SK-N-SH (cell line): ENCODE measurements around the gene SHROOM3. TPM values are rescaled to one million over a fixed set of nuclear protein-coding genes. Genes with fewer than 3 reads are reported as not detected.

Source experiments
- CTCF ChIA-PET: fragments of 300-600, 350-600 bp; formaldehyde crosslinking; extraction: SDS; loops from one replicate; lab custom pipeline; 2021; lab: Yijun Ruan, JAX
- POLR2A ChIA-PET: fragments of 350-600 bp; sonication (Branson Sonifier 250); formaldehyde crosslinking; extraction: SDS; loops from one replicate; lab custom pipeline; 2020; ENCODE audit warnings: antibody characterized with exemption, inconsistent platforms; lab: Yijun Ruan, JAX
- DNase-seq: peaks from one replicate; pipeline ENCODE4 v3.0.0; 2012
- H2AFZ ChIP-seq: fragments of 200-600 bp; sonication (generic); 2 replicates; pipeline ENCODE4 v1.8.1; 2016; ENCODE audit warnings: antibody characterized with exemption, mild to moderate bottlenecking, low read depth
- H3F3A ChIP-seq: fragments of 200-600 bp; sonication (generic); replicated peaks from 2 replicates; pipeline ENCODE3; 2016; ENCODE audit warnings: antibody characterized with exemption, mild to moderate bottlenecking; ENCODE audit not compliant: insufficient read depth
- H3K27ac ChIP-seq, 2 experiments: fragments of 200-500 bp in 1 of 2; fragments of 200-600 bp in 1 of 2; sonication (Bioruptor generic) in 1 of 2; sonication (generic), shearing (Covaris generic) in 1 of 2; 2 replicates each; pipeline versions ENCODE4 v1.5.1 to v1.6.1; 2014 to 2016; ENCODE audit warnings: low read depth in 2 of 2, inconsistent platforms in 1 of 2, low read length in 1 of 2, mild to moderate bottlenecking in 1 of 2, mixed read lengths in 1 of 2
- H3K27me3 ChIP-seq: fragments of 200-600 bp; sonication (generic), shearing (Covaris generic); 2 replicates; pipeline ENCODE4 v1.6.1; 2016; ENCODE audit warnings: mixed run types; ENCODE audit not compliant: insufficient read depth
- H3K36me3 ChIP-seq, 2 experiments: fragments of 200-500 bp in 1 of 2; fragments of 200-600 bp in 1 of 2; sonication (Bioruptor generic) in 1 of 2; sonication (generic) in 1 of 2; replicated peaks in 1 of 2; 2 replicates each; pipeline versions ENCODE3 to v1.5.1; 2014 to 2016; ENCODE audit warnings: low read length in 1 of 2, mild to moderate bottlenecking in 1 of 2; ENCODE audit not compliant: insufficient read depth in 2 of 2, control insufficient read depth in 1 of 2
- H3K4me1 ChIP-seq, 2 experiments: fragments of 200-500 bp in 1 of 2; fragments of 200-600 bp in 1 of 2; sonication (Bioruptor generic) in 1 of 2; sonication (generic), shearing (Covaris generic) in 1 of 2; 2 replicates each; pipeline versions ENCODE4 v1.5.1 to v1.6.1; 2014 to 2016; ENCODE audit warnings: low read depth in 1 of 2, low read length in 1 of 2, mixed run types in 1 of 2; ENCODE audit not compliant: insufficient read depth in 2 of 2, control insufficient read depth in 1 of 2
- H3K4me2 ChIP-seq: fragments of 200-600 bp; sonication (generic), shearing (Covaris generic); 2 replicates; pipeline ENCODE4 v1.6.1; 2017; ENCODE audit warnings: mixed run types
- H3K4me3 ChIP-seq, 2 experiments: fragments of 200-500 bp in 1 of 2; fragments of 200-600 bp in 1 of 2; sonication (Bioruptor generic) in 1 of 2; sonication (generic), shearing (Covaris generic) in 1 of 2; 2 replicates each; pipeline versions ENCODE4 v1.5.1 to v1.8.1; 2014 to 2016; ENCODE audit warnings: low read depth in 2 of 2, inconsistent platforms in 1 of 2, low read length in 1 of 2, mild to moderate bottlenecking in 1 of 2, mixed read lengths in 1 of 2, moderate library complexity in 1 of 2
- H3K79me2 ChIP-seq: fragments of 200-600 bp; sonication (generic); 2 replicates; pipeline ENCODE4 v1.8.1; 2017; ENCODE audit warnings: mild to moderate bottlenecking; ENCODE audit not compliant: insufficient read depth
- H3K9ac ChIP-seq: fragments of 200-600 bp; sonication (generic); 2 replicates; pipeline ENCODE4 v1.6.1; 2017; ENCODE audit warnings: mixed run types
- H3K9me2 ChIP-seq: fragments of 200-600 bp; sonication (generic); 2 replicates; pipeline ENCODE4 v1.6.1; 2017; ENCODE audit warnings: mixed run types
- H3K9me3 ChIP-seq: fragments of 200-600 bp; sonication (generic); 2 replicates; pipeline ENCODE4 v1.6.1; 2017; ENCODE audit warnings: mixed run types, mild to moderate bottlenecking, moderate library complexity
- H4K20me1 ChIP-seq: fragments of 200-600 bp; sonication (generic); 2 replicates; pipeline ENCODE4 v1.6.1; 2017; ENCODE audit warnings: mild to moderate bottlenecking, mixed run types; ENCODE audit not compliant: insufficient read depth
- ELF1 ChIP-seq: IDR thresholded peaks from 2 replicates; pipeline ENCODE4 v1.4.0; 2012
- EP300 ChIP-seq, 2 experiments: IDR thresholded peaks; 2 replicates each; pipeline versions ENCODE4 v1.4.0 to v1.6.1; 2012; ENCODE audit warnings: borderline replicate concordance in 1 of 2, low read depth in 1 of 2, low read length in 1 of 2
- FOSL2 ChIP-seq: IDR thresholded peaks from 2 replicates; pipeline ENCODE4 v1.4.0; 2012; ENCODE audit warnings: low read depth, mild to moderate bottlenecking, moderate library complexity, borderline replicate concordance
- FOXJ3 ChIP-seq: sonication (generic); formaldehyde crosslinking; IDR thresholded peaks from 2 replicates; pipeline ENCODE4 v1.5.1; 2020; ENCODE audit warnings: mild to moderate bottlenecking, missing genetic modification reagents
- FOXM1 ChIP-seq: IDR thresholded peaks from 2 replicates; pipeline ENCODE4 v1.4.0; 2012; ENCODE audit warnings: low read depth, mild to moderate bottlenecking
- NFIC ChIP-seq: IDR thresholded peaks from 2 replicates; pipeline ENCODE4 v1.4.0; 2012; ENCODE audit warnings: borderline replicate concordance
- POLR2AphosphoS5 ChIP-seq: IDR thresholded peaks from 2 replicates; pipeline ENCODE4 v1.6.1; 2012; ENCODE audit warnings: low read depth, low read length
- RAD21 ChIP-seq: IDR thresholded peaks from 2 replicates; pipeline ENCODE4 v1.6.1; 2012; ENCODE audit warnings: mild to moderate bottlenecking, low read length
- RXRA ChIP-seq: IDR thresholded peaks from 2 replicates; pipeline ENCODE4 v1.4.0; 2012; ENCODE audit warnings: low read depth, mild to moderate bottlenecking, borderline replicate concordance
- SMC3 ChIP-seq: IDR thresholded peaks from 2 replicates; pipeline ENCODE4 v1.6.1; 2012; ENCODE audit warnings: low read depth, low read length, improper control_type of control experiment
- TAF1 ChIP-seq: IDR thresholded peaks from 2 replicates; pipeline ENCODE4 v1.6.1; 2012; ENCODE audit warnings: low read depth, mild to moderate bottlenecking, low read length, moderate library complexity, borderline replicate concordance
- TCF12 ChIP-seq: IDR thresholded peaks from 2 replicates; pipeline ENCODE4 v1.4.0; 2012
- WGBS: methylation state at CpG from one replicate; pipeline ENCODE4 v1.1.6; 2017; ENCODE audit warnings: low lambda C conversion rate; 5-methylcytosine and 5-hydroxymethylcytosine counted together
- polyA plus RNA-seq, 3 experiments: library from polyadenylated mRNA; depleted of rRNA; stranded (reverse); fragments of >200 nt; gene quantifications; 2 replicates each; pipeline ENCODE4 v1.2.3, GENCODE V29; 2012
- TF ChIP-seq, protein P1 (sequence below): IDR thresholded peaks from 2 replicates; pipeline ENCODE4 v1.4.0; 2012; ENCODE audit warnings: low read depth, borderline replicate concordance
- TF ChIP-seq, protein P2 (sequence below): IDR thresholded peaks from 2 replicates; pipeline ENCODE4; 2012
- TF ChIP-seq, protein P3 (sequence below): IDR thresholded peaks from 2 replicates; pipeline ENCODE4 v1.4.0; 2012; ENCODE audit warnings: low read depth
- TF ChIP-seq, protein P4 (sequence below): IDR thresholded peaks from 2 replicates; pipeline ENCODE4 v1.6.1; 2012; ENCODE audit warnings: mild to moderate bottlenecking, low read depth, low read length, moderate library complexity

Gene SHROOM3
- polyA plus RNA-seq, 1 of the 3 experiments (the other 2 are of a cell fraction): 4.3 TPM

DNA sequence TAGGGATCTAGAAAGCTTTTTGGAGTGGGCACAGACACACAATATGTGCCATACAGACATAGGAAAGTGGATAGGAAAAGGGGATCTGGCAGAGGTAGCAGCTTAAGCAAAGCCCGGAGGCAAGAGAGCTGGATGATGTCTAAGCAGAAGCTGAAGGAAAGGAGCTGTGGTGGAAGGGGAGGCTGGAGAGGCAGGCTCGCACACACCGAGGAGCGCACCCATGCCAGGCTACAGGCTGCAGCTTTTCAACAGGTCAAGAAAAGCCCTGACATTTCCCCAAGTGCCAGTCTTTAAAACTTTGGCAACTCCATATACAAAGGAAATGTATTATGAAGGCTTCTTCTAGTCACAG, 395.6 kb downstream of the SHROOM3 start (continued):
- TF ChIP-seq, protein P1, sequence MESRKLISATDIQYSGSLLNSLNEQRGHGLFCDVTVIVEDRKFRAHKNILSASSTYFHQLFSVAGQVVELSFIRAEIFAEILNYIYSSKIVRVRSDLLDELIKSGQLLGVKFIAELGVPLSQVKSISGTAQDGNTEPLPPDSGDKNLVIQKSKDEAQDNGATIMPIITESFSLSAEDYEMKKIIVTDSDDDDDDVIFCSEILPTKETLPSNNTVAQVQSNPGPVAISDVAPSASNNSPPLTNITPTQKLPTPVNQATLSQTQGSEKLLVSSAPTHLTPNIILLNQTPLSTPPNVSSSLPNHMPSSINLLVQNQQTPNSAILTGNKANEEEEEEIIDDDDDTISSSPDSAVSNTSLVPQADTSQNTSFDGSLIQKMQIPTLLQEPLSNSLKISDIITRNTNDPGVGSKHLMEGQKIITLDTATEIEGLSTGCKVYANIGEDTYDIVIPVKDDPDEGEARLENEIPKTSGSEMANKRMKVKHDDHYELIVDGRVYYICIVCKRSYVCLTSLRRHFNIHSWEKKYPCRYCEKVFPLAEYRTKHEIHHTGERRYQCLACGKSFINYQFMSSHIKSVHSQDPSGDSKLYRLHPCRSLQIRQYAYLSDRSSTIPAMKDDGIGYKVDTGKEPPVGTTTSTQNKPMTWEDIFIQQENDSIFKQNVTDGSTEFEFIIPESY: no peak
- no peak for TF ChIP-seq RXRA
- TF ChIP-seq SMC3: no peak
- no peak for TF ChIP-seq FOXJ3 (CRISPR knock-in tag)
- TF ChIP-seq, protein P2, sequence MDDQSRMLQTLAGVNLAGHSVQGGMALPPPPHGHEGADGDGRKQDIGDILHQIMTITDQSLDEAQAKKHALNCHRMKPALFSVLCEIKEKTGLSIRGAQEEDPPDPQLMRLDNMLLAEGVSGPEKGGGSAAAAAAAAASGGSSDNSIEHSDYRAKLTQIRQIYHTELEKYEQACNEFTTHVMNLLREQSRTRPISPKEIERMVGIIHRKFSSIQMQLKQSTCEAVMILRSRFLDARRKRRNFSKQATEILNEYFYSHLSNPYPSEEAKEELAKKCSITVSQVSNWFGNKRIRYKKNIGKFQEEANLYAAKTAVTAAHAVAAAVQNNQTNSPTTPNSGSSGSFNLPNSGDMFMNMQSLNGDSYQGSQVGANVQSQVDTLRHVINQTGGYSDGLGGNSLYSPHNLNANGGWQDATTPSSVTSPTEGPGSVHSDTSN: no peak
- no peak for TF ChIP-seq EP300 (IDR thresholded peaks at IDR 0.05; ENCODE audit: borderline replicate concordance in 1 of 2, low read depth in 1 of 2, low read length in 1 of 2)
- TF ChIP-seq POLR2AphosphoS5: no peak
- TF ChIP-seq, protein P3, sequence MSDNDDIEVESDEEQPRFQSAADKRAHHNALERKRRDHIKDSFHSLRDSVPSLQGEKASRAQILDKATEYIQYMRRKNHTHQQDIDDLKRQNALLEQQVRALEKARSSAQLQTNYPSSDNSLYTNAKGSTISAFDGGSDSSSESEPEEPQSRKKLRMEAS: no peak
- TF ChIP-seq FOXM1: no peak
- TF ChIP-seq ELF1: no peak

DNA sequence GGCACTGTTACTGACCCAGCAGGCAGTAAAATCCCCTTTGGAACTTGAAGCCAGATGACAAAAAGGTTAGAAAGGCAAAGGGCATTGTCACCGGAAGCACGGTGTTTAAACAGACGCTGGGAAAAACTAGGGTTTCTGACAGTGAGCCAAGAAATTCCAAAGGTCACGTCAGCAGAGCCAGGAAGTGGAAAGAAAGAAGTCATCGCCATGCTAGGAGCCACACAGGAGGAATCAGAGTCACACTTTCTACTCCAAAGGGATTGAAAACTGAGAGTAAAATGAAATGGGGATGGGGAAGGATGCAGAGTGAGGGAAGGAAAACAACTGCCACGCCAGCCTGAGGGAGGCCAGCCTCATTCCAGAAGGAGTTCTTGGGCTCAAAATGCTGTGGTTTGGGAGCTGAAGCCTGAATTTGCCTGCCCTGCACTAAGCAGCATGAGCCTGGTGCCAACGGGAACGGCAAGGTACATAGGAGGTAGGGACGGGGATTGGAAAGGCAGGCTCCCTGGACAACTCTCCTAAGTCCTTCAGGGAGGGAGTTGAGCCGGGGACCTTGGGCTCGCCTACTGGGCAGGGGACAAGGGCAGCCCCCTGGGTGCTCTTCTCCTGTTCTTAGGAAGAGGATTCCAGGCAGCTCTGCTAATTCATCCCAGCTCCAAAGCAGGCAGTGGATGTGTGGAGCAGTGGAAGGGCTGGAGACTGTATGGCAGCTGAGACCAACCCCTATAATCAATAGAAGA, 396.1 kb downstream of the SHROOM3 start:
- DNase-seq: no peak
- H2AFZ ChIP-seq: peak overlapping the region; percentile 85
- ChIA-PET POLR2A (no interaction called here), CTCF (no interaction called here)
- peak overlapping the region; percentile 44; the same call in 1 of the 2 replicates for H3K4me2 ChIP-seq
- H3K27ac ChIP-seq: peak overlapping the region; percentile 28 to 81; a peak in 3 of 4 replicates
- no peaks in the 10 kb centered on the region for H3K79me2 ChIP-seq
- no peaks in the 10 kb centered on the region for H3K9me2 ChIP-seq
- no peaks in the 10 kb centered on the region for H3K27me3 ChIP-seq
- peaks cover 5% of the 10 kb centered on the region for H3F3A ChIP-seq
- H3K9ac ChIP-seq: peak overlapping the region; percentile 58; the same call in 1 of the 2 replicates
- H3K4me3 ChIP-seq: no peak overlapping the region
- peaks cover 0 to 17% of the 10 kb centered on the region in 2 experiments; a peak in 2 of 4 replicates for H3K4me1 ChIP-seq
- no peak for TF ChIP-seq TAF1
- TF ChIP-seq ELF1: peak; percentile 40; the same call in 1 of the 2 replicates
- peak; percentile 66 for TF ChIP-seq NFIC
- no peak for TF ChIP-seq FOSL2
- TF ChIP-seq RAD21: no peak
- TF ChIP-seq, protein P4, sequence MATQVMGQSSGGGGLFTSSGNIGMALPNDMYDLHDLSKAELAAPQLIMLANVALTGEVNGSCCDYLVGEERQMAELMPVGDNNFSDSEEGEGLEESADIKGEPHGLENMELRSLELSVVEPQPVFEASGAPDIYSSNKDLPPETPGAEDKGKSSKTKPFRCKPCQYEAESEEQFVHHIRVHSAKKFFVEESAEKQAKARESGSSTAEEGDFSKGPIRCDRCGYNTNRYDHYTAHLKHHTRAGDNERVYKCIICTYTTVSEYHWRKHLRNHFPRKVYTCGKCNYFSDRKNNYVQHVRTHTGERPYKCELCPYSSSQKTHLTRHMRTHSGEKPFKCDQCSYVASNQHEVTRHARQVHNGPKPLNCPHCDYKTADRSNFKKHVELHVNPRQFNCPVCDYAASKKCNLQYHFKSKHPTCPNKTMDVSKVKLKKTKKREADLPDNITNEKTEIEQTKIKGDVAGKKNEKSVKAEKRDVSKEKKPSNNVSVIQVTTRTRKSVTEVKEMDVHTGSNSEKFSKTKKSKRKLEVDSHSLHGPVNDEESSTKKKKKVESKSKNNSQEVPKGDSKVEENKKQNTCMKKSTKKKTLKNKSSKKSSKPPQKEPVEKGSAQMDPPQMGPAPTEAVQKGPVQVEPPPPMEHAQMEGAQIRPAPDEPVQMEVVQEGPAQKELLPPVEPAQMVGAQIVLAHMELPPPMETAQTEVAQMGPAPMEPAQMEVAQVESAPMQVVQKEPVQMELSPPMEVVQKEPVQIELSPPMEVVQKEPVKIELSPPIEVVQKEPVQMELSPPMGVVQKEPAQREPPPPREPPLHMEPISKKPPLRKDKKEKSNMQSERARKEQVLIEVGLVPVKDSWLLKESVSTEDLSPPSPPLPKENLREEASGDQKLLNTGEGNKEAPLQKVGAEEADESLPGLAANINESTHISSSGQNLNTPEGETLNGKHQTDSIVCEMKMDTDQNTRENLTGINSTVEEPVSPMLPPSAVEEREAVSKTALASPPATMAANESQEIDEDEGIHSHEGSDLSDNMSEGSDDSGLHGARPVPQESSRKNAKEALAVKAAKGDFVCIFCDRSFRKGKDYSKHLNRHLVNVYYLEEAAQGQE: no peak
- TF ChIP-seq TCF12: 0 out of 2 replicates have a peak, but pooled peaks have one; percentile 26
- no peak for TF ChIP-seq SMC3
- TF ChIP-seq, all 33 proteins: peak for 3
- Histone ChIP-seq H4K20me1 (no peaks in the 10 kb centered on the region), H3K36me3 (no peaks in the 10 kb centered on the region), H3K9me3 (no peaks in the 10 kb centered on the region)
- WGBS: 55% methylated on average over 11 of the region's 11 CpGs
